ENCODE measurements around the gene SV2C. TPM values are rescaled to one million over a fixed set of nuclear protein-coding genes. Genes with fewer than 3 reads are reported as not detected.

Gene SV2C
- total RNA-seq, 1 experiment from 2014 or later, result not detected

DNA sequence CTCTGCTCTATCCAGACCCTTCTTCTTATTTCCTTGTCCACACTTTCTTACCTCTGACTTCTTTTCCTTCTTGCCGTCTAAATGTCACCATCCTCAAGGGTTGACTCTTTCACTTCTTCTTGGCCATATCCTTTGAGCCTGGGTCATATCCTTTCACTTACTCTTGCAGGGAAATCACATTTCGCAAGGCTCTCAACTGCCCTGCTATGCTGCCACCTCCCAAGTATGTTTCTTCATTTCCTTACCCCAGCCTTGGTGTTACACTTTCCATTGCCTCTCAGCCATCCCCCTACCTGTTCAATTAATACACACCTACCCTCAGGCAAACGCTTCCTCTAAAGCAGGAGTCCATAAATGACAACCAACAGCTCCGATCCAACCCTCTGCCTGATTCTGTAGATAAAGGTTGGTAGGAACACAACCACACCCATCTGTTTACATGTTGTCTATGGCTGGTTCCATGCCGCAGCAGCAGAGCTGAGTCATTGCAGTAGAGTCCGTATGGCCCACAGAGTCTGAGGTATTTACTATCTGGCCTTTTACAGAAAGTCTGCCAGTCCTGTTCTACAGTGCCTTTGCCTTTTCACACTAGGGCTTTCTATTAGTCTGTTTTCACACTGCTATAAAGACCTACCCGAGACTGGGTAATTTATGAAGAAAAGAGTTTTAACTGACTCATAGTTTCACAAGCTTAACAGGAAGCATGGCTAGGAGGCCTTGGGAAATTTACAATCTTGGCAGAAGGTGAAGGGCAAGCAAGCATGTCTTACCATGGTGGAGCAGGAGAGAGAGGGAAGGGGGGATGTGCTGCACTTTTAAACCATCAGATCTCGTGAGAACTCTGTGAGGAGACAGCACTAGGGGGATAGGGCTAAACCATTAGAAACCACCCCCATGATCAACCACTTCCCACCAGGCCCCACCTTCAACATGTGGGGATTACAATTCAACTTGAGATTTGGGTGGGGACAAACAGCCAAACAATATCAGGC, 97.9 kb downstream of the SV2C start:
- Histone ChIP-seq H2AFZ (ENCODE audit: low read depth, low read length, poor library complexity, severe bottlenecking) (no peak overlapping the region), H3K27ac (ENCODE audit: low read depth, low read length) (no peak overlapping the region), H3K79me2 (ENCODE audit: insufficient read depth, low read length) (no peaks in the 10 kb centered on the region), H3K27me3 (ENCODE audit: insufficient read depth, low read length) (no peaks in the 10 kb centered on the region), H4K20me1 (ENCODE audit: insufficient read depth) (no peaks in the 10 kb centered on the region), H3K4me2 (ENCODE audit: low read length) (no peak overlapping the region), H3K4me1 (ENCODE audit: control insufficient read depth in 1 of 2, insufficient read depth in 2 of 2, low read length in 2 of 2) (peaks cover 0 to 7% of the 10 kb centered on the region in 2 experiments; a peak in 1 of 4 replicates), H3K4me3 (replicated peaks in 1 of 2; ENCODE audit: low read depth in 1 of 2, low read length in 2 of 2) (no peak overlapping the region), H3K9me3 (ENCODE audit: control insufficient read depth in 1 of 2, insufficient read depth in 1 of 2, low read depth in 1 of 2, low read length in 2 of 2) (no peaks in the 10 kb centered on the region), H3K9ac (ENCODE audit: low read length) (no peak overlapping the region), H3K36me3 (ENCODE audit: control insufficient read depth in 1 of 2, insufficient read depth in 2 of 2, low read length in 2 of 2) (no peaks in the 10 kb centered on the region), H3K9me2 (ENCODE audit: insufficient read depth) (no peaks in the 10 kb centered on the region)
- intact Hi-C loops (cut with micrococcal nuclease), result no loop called here
- ATAC-seq (no peak), DNase-seq (ENCODE audit: low read depth, low spot score) (no peak)
- ChIA-PET POLR2A (no interaction called here), CTCF (no interaction called here), RAD21 (ENCODE audit: low non-redundant PET in 1 of 2, low total read pairs in 2 of 2, uncharacterized antibody in 2 of 2, unreplicated experiment in 2 of 2) (no interaction called here)
- no TSS peak for BruUV-seq (replicated peaks)
- TF ChIP-seq SRF (IDR thresholded peaks at IDR 0.05; ENCODE audit: low read depth) (no peak), TCF7L2 (IDR thresholded peaks at IDR 0.05; ENCODE audit: borderline replicate concordance, extremely low read depth, insufficient read depth, insufficient read length) (no peak), POLR2AphosphoS5 (IDR thresholded peaks at IDR 0.05; ENCODE audit: low read depth, low read length) (no peak), CEBPB (IDR thresholded peaks at IDR 0.05; ENCODE audit: low read depth) (no peak), EGR1 (IDR thresholded peaks at IDR 0.05; ENCODE audit: low read depth) (no peak), CBX3 (IDR thresholded peaks at IDR 0.05; ENCODE audit: low read depth) (no peak), JUND (IDR thresholded peaks at IDR 0.05) (no peak), ZNF274 (IDR thresholded peaks at IDR 0.05; ENCODE audit: low read depth, low read length) (no peak), ELF1 (IDR thresholded peaks at IDR 0.05; ENCODE audit: borderline replicate concordance, low read depth) (no peak), EZH2 (IDR thresholded peaks at IDR 0.05) (no peak), SP1 (IDR thresholded peaks at IDR 0.05; ENCODE audit: low read depth) (no peak), RAD21 (IDR thresholded peaks at IDR 0.05; ENCODE audit: low read depth) (no peak), FOSL1 (IDR thresholded peaks at IDR 0.05; ENCODE audit: low read depth) (no peak)
- TF ChIP-seq, protein P1, sequence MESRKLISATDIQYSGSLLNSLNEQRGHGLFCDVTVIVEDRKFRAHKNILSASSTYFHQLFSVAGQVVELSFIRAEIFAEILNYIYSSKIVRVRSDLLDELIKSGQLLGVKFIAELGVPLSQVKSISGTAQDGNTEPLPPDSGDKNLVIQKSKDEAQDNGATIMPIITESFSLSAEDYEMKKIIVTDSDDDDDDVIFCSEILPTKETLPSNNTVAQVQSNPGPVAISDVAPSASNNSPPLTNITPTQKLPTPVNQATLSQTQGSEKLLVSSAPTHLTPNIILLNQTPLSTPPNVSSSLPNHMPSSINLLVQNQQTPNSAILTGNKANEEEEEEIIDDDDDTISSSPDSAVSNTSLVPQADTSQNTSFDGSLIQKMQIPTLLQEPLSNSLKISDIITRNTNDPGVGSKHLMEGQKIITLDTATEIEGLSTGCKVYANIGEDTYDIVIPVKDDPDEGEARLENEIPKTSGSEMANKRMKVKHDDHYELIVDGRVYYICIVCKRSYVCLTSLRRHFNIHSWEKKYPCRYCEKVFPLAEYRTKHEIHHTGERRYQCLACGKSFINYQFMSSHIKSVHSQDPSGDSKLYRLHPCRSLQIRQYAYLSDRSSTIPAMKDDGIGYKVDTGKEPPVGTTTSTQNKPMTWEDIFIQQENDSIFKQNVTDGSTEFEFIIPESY (IDR thresholded peaks at IDR 0.05; ENCODE audit: extremely low read depth, insufficient replicate concordance, low read length), result no peak
- TF ChIP-seq, protein P2, sequence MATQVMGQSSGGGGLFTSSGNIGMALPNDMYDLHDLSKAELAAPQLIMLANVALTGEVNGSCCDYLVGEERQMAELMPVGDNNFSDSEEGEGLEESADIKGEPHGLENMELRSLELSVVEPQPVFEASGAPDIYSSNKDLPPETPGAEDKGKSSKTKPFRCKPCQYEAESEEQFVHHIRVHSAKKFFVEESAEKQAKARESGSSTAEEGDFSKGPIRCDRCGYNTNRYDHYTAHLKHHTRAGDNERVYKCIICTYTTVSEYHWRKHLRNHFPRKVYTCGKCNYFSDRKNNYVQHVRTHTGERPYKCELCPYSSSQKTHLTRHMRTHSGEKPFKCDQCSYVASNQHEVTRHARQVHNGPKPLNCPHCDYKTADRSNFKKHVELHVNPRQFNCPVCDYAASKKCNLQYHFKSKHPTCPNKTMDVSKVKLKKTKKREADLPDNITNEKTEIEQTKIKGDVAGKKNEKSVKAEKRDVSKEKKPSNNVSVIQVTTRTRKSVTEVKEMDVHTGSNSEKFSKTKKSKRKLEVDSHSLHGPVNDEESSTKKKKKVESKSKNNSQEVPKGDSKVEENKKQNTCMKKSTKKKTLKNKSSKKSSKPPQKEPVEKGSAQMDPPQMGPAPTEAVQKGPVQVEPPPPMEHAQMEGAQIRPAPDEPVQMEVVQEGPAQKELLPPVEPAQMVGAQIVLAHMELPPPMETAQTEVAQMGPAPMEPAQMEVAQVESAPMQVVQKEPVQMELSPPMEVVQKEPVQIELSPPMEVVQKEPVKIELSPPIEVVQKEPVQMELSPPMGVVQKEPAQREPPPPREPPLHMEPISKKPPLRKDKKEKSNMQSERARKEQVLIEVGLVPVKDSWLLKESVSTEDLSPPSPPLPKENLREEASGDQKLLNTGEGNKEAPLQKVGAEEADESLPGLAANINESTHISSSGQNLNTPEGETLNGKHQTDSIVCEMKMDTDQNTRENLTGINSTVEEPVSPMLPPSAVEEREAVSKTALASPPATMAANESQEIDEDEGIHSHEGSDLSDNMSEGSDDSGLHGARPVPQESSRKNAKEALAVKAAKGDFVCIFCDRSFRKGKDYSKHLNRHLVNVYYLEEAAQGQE (IDR thresholded peaks at IDR 0.05; ENCODE audit: low read depth), result no peak

Data from HCT116 (cell line).